Peyer's patch (tissue), 4 donors: Measurements from ENCODE around the gene FCN1. TPM values are rescaled to one million over a fixed set of nuclear protein-coding genes. Genes with fewer than 3 reads are reported as not detected.

Experiments used
- DNase-seq, 3 donors: peaks; one replicate each; pipeline ENCODE4 v3.0.0-alpha.2; 2017 to 2019
- H3K27ac ChIP-seq, 4 donors: fragments of 200-600 bp; sonication (generic); one replicate each; pipeline ENCODE4 v1.5.1; 2016 to 2019
- H3K27me3 ChIP-seq, 2 donors: fragments of 200-600 bp; sonication (generic); one replicate each; pipeline ENCODE4 v1.5.1; 2019
- H3K36me3 ChIP-seq, 3 donors: fragments of 200-600 bp; sonication (generic); one replicate each; pipeline ENCODE4 v1.5.1; 2016 to 2019
- H3K4me1 ChIP-seq, 4 donors: fragments of 200-600 bp; sonication (generic); one replicate each; pipeline ENCODE4 v1.5.1; 2016 to 2019
- H3K4me3 ChIP-seq, 4 donors: fragments of 200-600 bp; sonication (generic); 1 replicate in 3 of 4; 2 replicates in 1 of 4; pipeline ENCODE4 v1.5.1; 2016 to 2019; ENCODE audit warnings: mild to moderate bottlenecking in 1 of 4
- H3K9me3 ChIP-seq, 4 donors: fragments of 200-600 bp; sonication (generic); one replicate each; pipeline ENCODE4 v1.5.1; 2016 to 2019; ENCODE audit warnings: mild to moderate bottlenecking in 1 of 4
- POLR2A ChIP-seq, 2 donors: fragments of 450-650 bp; IDR thresholded peaks; one replicate each; pipeline ENCODE4 v1.5.1; 2017; ENCODE audit warnings: antibody characterized with exemption in 2 of 2, mild to moderate bottlenecking in 2 of 2, moderate library complexity in 2 of 2
- total RNA-seq, 4 donors: library from RNA; depleted of rRNA; stranded (reverse); fragments of >200 nt; gene quantifications; one replicate each; pipeline ENCODE4 v1.1.0, GENCODE V29; 2016
- TF ChIP-seq, protein P1 (sequence below), 6 experiments: fragments of 450-650 bp in 4 of 6; fragments of 200-600 bp in 2 of 6; sonication (generic) in 1 of 6; IDR thresholded peaks; one replicate each; pipeline ENCODE4 v1.5.1; 2017 to 2019; ENCODE audit warnings: antibody characterized with exemption in 6 of 6, mild to moderate bottlenecking in 3 of 6, moderate library complexity in 1 of 6

FCN1 gene
- total RNA-seq, 4 donors from 2014 or later, result 2.5 TPM; not detected in 3

DNA sequence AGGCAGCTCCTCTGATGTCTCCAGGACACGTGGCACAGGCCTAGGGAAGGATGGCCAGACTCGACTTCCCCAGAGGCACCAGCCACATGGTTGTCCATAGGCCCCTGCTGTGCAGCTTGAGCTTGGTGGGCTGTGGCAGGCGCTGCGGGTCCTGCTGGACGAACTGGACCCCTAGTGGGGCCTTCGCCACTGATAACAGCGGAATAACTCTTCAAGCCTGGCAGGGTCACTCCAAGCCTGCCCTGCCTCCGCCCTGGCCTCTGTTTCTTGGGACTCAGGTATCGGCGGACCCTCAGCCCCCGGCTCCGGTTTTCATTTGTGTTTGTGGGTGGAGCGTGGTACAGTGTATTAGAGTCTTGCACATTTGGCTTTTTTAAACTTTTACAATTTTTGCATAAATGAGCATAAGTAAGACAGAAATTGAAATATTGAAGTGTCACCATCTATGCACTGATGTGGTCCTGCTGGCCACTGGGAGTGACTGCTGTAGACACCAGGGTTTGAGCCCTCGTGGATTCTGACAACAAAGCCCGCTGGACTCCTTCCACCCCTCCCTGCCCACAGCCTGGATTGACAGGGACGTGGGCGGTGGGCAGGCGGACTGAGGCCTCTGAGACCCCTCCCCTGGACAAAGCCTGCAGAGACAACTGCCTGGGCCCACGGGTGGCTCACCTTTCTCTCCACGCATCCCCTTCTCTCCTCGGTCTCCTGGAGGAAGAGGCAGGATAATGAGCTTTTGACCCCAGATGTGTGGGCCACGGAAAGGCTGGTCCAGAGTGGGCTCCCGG is 3.8 kb downstream of the FCN1 start:
- no peaks in the 10 kb centered on the region for H3K36me3 ChIP-seq
- H3K9me3 ChIP-seq, result no peaks in the 10 kb centered on the region
- TF ChIP-seq, protein P1, sequence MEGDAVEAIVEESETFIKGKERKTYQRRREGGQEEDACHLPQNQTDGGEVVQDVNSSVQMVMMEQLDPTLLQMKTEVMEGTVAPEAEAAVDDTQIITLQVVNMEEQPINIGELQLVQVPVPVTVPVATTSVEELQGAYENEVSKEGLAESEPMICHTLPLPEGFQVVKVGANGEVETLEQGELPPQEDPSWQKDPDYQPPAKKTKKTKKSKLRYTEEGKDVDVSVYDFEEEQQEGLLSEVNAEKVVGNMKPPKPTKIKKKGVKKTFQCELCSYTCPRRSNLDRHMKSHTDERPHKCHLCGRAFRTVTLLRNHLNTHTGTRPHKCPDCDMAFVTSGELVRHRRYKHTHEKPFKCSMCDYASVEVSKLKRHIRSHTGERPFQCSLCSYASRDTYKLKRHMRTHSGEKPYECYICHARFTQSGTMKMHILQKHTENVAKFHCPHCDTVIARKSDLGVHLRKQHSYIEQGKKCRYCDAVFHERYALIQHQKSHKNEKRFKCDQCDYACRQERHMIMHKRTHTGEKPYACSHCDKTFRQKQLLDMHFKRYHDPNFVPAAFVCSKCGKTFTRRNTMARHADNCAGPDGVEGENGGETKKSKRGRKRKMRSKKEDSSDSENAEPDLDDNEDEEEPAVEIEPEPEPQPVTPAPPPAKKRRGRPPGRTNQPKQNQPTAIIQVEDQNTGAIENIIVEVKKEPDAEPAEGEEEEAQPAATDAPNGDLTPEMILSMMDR (IDR thresholded peaks at IDR 0.05), result no peak
- TF ChIP-seq POLR2A (IDR thresholded peaks at IDR 0.05), result no peak
- no peak overlapping the region for H3K27ac ChIP-seq
- no peak overlapping the region for H3K4me3 ChIP-seq
- H3K27me3 ChIP-seq, result no peaks in the 10 kb centered on the region
- H3K4me1 ChIP-seq, result no peaks in the 10 kb centered on the region
- peak in 1 of 3 donors; percentile 39 for DNase-seq

DNA sequence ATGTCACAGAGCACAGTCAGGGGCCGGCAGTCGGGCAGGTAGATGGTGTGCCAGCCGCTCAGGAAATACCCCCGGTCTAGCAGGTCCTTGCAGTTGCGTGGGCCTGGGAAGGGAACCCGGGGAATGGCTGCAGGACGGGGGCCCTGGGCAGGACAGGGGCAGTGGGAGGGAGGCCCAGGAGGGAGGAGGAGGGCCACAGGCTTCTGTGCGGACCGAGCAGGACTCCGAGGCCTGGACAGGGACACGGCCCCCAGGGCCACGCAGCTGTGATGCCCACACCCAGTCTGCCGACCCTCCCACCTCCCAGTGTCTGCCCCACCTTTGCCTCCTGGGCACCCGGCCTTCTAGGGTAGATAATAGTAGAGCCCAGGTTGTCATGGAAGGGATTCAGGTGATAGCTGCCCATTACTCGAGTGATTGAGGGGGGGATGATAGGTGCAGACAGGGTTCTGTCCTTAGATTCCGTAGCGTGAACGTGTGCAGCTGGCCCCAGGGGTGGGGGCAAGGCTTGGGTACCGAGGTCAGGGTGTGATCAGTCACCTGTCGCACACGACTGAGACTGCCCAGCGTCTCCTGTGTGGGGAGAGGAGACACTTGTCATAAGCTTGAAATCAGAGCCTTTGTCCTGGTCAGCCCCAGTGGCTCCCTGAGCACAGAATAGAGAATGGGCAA is 4.5 kb downstream of the FCN1 start:
- no peaks in the 10 kb centered on the region for H3K36me3 ChIP-seq
- H3K27ac ChIP-seq, result no peak overlapping the region
- no peaks in the 10 kb centered on the region for H3K9me3 ChIP-seq
- H3K4me3 ChIP-seq, result no peak overlapping the region
- peak in 1 of 3 donors; percentile 32 for DNase-seq
- H3K4me1 ChIP-seq, result no peaks in the 10 kb centered on the region
- TF ChIP-seq POLR2A (IDR thresholded peaks at IDR 0.05), result no peak
- TF ChIP-seq, protein P1 (IDR thresholded peaks at IDR 0.05), result no peak
- no peaks in the 10 kb centered on the region for H3K27me3 ChIP-seq

DNA sequence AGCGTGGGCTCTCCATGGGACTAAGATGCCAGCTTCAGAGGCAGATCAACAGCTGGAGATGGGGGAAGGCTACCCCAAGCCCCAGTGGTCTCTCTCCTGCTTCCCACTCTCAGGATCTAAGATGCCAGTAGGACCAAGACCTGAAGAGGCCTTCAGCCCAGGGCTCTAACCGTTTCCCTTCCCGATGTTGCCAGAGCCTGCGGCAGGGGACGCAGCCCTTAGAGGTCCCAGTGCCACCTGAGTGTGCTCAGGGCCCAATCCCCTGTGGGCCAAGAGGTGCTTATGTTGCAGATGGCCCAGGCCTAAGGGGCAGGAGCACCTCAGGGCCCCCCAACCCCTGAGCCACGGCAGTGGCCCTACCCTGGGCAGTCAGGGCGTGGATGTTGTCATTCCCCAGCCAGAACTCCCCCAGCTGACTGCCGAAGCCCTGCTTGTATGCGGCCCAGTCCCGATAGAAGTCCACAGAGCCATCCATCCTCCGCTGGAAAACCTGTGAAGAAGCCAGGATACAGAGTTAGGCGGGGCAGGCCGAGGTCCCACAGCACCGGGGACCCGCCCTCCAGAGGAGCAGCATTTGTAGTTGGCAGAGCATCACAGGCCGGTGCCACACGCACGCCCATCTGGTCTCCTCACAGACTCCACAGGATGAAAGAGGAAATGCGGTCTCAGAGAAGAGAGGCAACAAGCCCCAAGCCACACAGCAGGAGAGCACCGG is 5.4 kb downstream of the FCN1 start:
- H3K4me3 ChIP-seq, result no peak overlapping the region
- DNase-seq, result peak in 1 of 3 donors; percentile 22
- H3K36me3 ChIP-seq, result no peaks in the 10 kb centered on the region
- TF ChIP-seq, protein P1 (IDR thresholded peaks at IDR 0.05), result no peak
- TF ChIP-seq POLR2A (IDR thresholded peaks at IDR 0.05), result no peak
- H3K27me3 ChIP-seq, result no peaks in the 10 kb centered on the region
- no peak overlapping the region for H3K27ac ChIP-seq
- H3K9me3 ChIP-seq, result no peaks in the 10 kb centered on the region
- no peaks in the 10 kb centered on the region for H3K4me1 ChIP-seq

DNA sequence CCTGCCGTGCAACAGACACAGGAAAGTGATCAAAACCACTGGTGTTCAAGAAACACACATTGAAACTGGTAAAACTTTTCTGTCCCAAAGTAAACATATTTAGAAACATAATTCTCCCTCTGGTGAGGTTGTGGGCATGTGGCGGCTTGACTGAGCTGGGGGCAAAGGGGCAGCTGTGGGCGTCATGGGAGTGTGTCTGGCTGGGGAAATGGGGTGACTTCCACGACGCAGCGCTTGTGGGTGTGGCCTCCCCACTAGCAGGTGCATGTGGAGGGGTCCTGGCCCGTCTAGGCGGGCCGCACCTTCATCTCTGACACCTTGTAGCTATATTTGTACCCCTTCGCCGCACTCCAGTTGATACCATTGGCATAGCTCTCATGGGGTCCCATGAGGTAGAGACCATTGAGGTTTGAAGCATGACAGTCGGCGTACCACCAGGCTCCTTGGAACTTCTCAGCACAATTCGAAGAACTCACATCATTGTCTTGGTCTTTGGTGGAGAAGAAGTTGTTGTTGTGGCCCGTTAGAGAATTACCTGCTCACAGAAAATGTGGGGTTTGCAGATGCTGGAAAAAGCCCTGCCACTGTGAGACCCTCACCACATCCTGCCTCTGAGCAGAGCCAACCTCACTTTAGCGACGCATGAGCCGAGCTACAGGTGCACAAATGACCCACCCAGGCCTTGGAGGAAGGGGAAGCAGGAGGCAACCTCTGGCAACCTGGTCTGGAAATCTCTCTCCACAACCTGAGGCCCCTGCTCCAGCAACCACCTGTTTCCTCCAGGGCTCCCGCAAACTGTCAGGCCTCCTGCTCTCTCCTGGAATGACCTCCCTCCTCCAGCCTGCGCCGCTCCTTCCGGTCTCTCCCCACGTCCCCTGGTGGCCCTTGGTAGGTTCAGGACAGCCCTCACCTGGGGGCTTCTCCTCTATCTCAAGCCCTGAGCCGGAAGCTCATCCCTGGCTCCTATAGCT is 7.9 kb downstream of the FCN1 start:
- TF ChIP-seq, protein P1 (IDR thresholded peaks at IDR 0.05), result no peak
- no peak for TF ChIP-seq POLR2A (IDR thresholded peaks at IDR 0.05)
- Histone ChIP-seq H3K27me3 (no peaks in the 10 kb centered on the region), H3K4me1 (no peaks in the 10 kb centered on the region), H3K9me3 (no peaks in the 10 kb centered on the region), H3K36me3 (no peaks in the 10 kb centered on the region), H3K27ac (no peak overlapping the region), H3K4me3 (no peak overlapping the region)
- peak in 1 of 3 donors; percentile 11 for DNase-seq
